Measurements from ENCODE around the gene OR51V1. TPM values are rescaled to one million over a fixed set of nuclear protein-coding genes. Genes with fewer than 3 reads are reported as not detected.

Gene OR51V1
- total and polyA plus RNA-seq, 7 donors = not detected

GRCh38 chr11:5159806-5160205 lies 40.7 kb downstream of the OR51V1 start:
- Histone ChIP-seq H3K27ac (no peak overlapping the region), H3K4me1 (no peaks in the 10 kb centered on the region), H3K27me3 (no peaks in the 10 kb centered on the region), H3K4me3 (no peak overlapping the region), H3K36me3 (no peaks in the 10 kb centered on the region), H3K9me3 (no peaks in the 10 kb centered on the region)
- DNase-seq = no peak
- intact Hi-C loops (cut with DNase I) = no loop called here
- TF ChIP-seq POLR2AphosphoS5 (IDR thresholded peaks at IDR 0.05) = no peak
- no peak for TF ChIP-seq POLR2A (IDR thresholded peaks at IDR 0.05)
- TF ChIP-seq EP300 (IDR thresholded peaks at IDR 0.05) = no peak
- TF ChIP-seq CTCF (IDR thresholded peaks at IDR 0.05) = no peak

- Histone ChIP-seq H3K36me3 (no peaks in the 10 kb centered on the region), H3K27ac (no peak within 1 kb of the TSS), H3K4me3 (no peak within 1 kb of the TSS), H3K27me3 (no peaks in the 10 kb centered on the region), H3K9me3 (no peaks in the 10 kb centered on the region), H3K4me1 (no peaks in the 10 kb centered on the region)
- 61 to 74% methylated on average over 3 of the region's 3 CpGs for WGBS, 2 donors
- intact Hi-C loops (cut with DNase I) = no loop called here
- DNase-seq = no peak
- TF ChIP-seq POLR2AphosphoS5 (IDR thresholded peaks at IDR 0.05) = no peak
- no peak for TF ChIP-seq EP300 (IDR thresholded peaks at IDR 0.05)
- no peak for TF ChIP-seq CTCF (IDR thresholded peaks at IDR 0.05)
- TF ChIP-seq POLR2A (IDR thresholded peaks at IDR 0.05) = no peak
These were observed 45.8 kb downstream of the OR51V1 start, which contains the start of gene OR52A1 for GRCh38 chr11:5154657-5155056. TSS of gene OR52A1 (minus strand) at chr11:5154757. CDS start at chr11:5152369, 2,388 bp downstream.

GRCh38 chr11:5153574-5154431 lies 46.7 kb downstream of the OR51V1 start:
- Histone ChIP-seq H3K4me3 (no peak overlapping the region), H3K9me3 (no peaks in the 10 kb centered on the region), H3K4me1 (no peaks in the 10 kb centered on the region), H3K36me3 (no peaks in the 10 kb centered on the region), H3K27ac (no peak overlapping the region), H3K27me3 (no peaks in the 10 kb centered on the region)
- no peak for DNase-seq
- intact Hi-C loops (cut with DNase I) = no loop called here
- no peak for TF ChIP-seq EP300 (IDR thresholded peaks at IDR 0.05)
- 53 to 63% methylated on average over 3 of the region's 3 CpGs for WGBS, 2 donors

- intact Hi-C loops (cut with DNase I) = no loop called here
- Histone ChIP-seq H3K9me3 (no peaks in the 10 kb centered on the region), H3K27ac (no peak overlapping the region), H3K36me3 (no peaks in the 10 kb centered on the region), H3K27me3 (no peaks in the 10 kb centered on the region), H3K4me3 (no peak overlapping the region), H3K4me1 (no peaks in the 10 kb centered on the region)
- DNase-seq = no peak
- TF ChIP-seq POLR2A (IDR thresholded peaks at IDR 0.05) = no peak
- no peak for TF ChIP-seq POLR2AphosphoS5 (IDR thresholded peaks at IDR 0.05)
- TF ChIP-seq CTCF (IDR thresholded peaks at IDR 0.05) = no peak
- no peak for TF ChIP-seq EP300 (IDR thresholded peaks at IDR 0.05)
- 60 to 78% methylated on average over 3 of the region's 3 CpGs for WGBS, 2 donors
These were observed 48.7 kb downstream of the OR51V1 start for GRCh38 chr11:5151713-5152153.

Other genes starting within 250 kb of the OR51V1 start
- gene OR51A2, start 245.0 kb downstream of the OR51V1 start, total RNA-seq = not detected
- gene OR51A2, start 245.0 kb downstream of the OR51V1 start, polyA plus RNA-seq = not detected
- gene OR51L1, start 205.8 kb downstream of the OR51V1 start, total RNA-seq = not detected
- gene OR51L1, start 205.8 kb downstream of the OR51V1 start, polyA plus RNA-seq = not detected
- not detected for gene OR52J3, start 154.2 kb downstream of the OR51V1 start, total RNA-seq
- not detected for gene OR52J3, start 154.2 kb downstream of the OR51V1 start, polyA plus RNA-seq
- not detected for gene OR52E2, start 141.1 kb downstream of the OR51V1 start, total RNA-seq
- gene OR52E2, start 141.1 kb downstream of the OR51V1 start, polyA plus RNA-seq = not detected
- not detected for gene OR52E1, start 131.1 kb downstream of the OR51V1 start, total RNA-seq
- gene OR52E1, start 131.1 kb downstream of the OR51V1 start, polyA plus RNA-seq = not detected
- gene OR52A5, start 62.3 kb downstream of the OR51V1 start, total RNA-seq = not detected
- not detected for gene OR52A5, start 62.3 kb downstream of the OR51V1 start, polyA plus RNA-seq
- not detected for gene OR52A1, start 45.9 kb downstream of the OR51V1 start, total RNA-seq
- gene OR52A1, start 45.9 kb downstream of the OR51V1 start, polyA plus RNA-seq = not detected
- 10 to 100 TPM in 1 of 4 donors, 1 to 10 TPM in 3; 2.5 to 57.3 (median 5.8) TPM for gene HBB, start 26.4 kb upstream of the OR51V1 start, total RNA-seq
- gene HBB, start 26.4 kb upstream of the OR51V1 start, polyA plus RNA-seq = 1 to 10 TPM in 2 of 3 donors, not detected in 1; 1.6 to 3.3 TPM
- gene HBD, start 33.8 kb upstream of the OR51V1 start, total RNA-seq = not detected
- gene HBD, start 33.8 kb upstream of the OR51V1 start, polyA plus RNA-seq = not detected
- not detected for gene HBG1, start 49.2 kb upstream of the OR51V1 start, total RNA-seq
- not detected for gene HBG1, start 49.2 kb upstream of the OR51V1 start, polyA plus RNA-seq
- gene HBG2, start 54.1 kb upstream of the OR51V1 start, total RNA-seq = not detected
- not detected for gene HBG2, start 54.1 kb upstream of the OR51V1 start, polyA plus RNA-seq
- gene HBE1, start 69.3 kb upstream of the OR51V1 start, total RNA-seq = not detected
- gene HBE1, start 69.3 kb upstream of the OR51V1 start, polyA plus RNA-seq = not detected
- gene OR51B4, start 101.3 kb upstream of the OR51V1 start, total RNA-seq = not detected
- not detected for gene OR51B4, start 101.3 kb upstream of the OR51V1 start, polyA plus RNA-seq
- 1 to 10 TPM in 1 of 4 donors, under 1 TPM in 1, not detected in 2; 0.66 to 1.1 TPM for gene OR51B2, start 123.6 kb upstream of the OR51V1 start, total RNA-seq
- gene OR51B2, start 123.6 kb upstream of the OR51V1 start, polyA plus RNA-seq = not detected
- gene OR51B5, start 142.8 kb upstream of the OR51V1 start, total RNA-seq = 1 to 10 TPM in 1 of 4 donors, not detected in 3; 1.3 TPM
- not detected for gene OR51B5, start 142.8 kb upstream of the OR51V1 start, polyA plus RNA-seq
- gene OR51B6, start 150.8 kb upstream of the OR51V1 start, total RNA-seq = not detected
- not detected for gene OR51B6, start 150.8 kb upstream of the OR51V1 start, polyA plus RNA-seq
- not detected for gene OR51M1, start 183.1 kb upstream of the OR51V1 start, total RNA-seq
- gene OR51M1, start 183.1 kb upstream of the OR51V1 start, polyA plus RNA-seq = under 1 TPM in 1 of 3 donors, not detected in 2; under 0.01 TPM
- gene OR51Q1, start 221.4 kb upstream of the OR51V1 start, total RNA-seq = not detected
- not detected for gene OR51Q1, start 221.4 kb upstream of the OR51V1 start, polyA plus RNA-seq
- gene OR51I1, start 240.8 kb upstream of the OR51V1 start, total RNA-seq = 1 to 10 TPM in 1 of 4 donors, not detected in 3; 2.2 TPM
- not detected for gene OR51I1, start 240.8 kb upstream of the OR51V1 start, polyA plus RNA-seq
- not detected for gene OR51I2, start 248.6 kb upstream of the OR51V1 start, total RNA-seq
- gene OR51I2, start 248.6 kb upstream of the OR51V1 start, polyA plus RNA-seq = not detected